ENCODE results near the gene ST3GAL2.

- TF ChIP-seq CTCF (IDR thresholded peaks at IDR 0.05) (no peak), POLR2A (IDR thresholded peaks at IDR 0.05) (no peak), EP300 (IDR thresholded peaks at IDR 0.05) (no peak)
Measured at GRCh38 chr16:70440009-70440692, 1.3 kb upstream of the ST3GAL2 start.

Measured in ovary (tissue), 3 donors.